GM18873 (cell line): ENCODE results near the gene PPP2R2B.

Source experiments
- ATAC-seq: cut with Tn5 transposase; IDR thresholded peaks from one replicate; pipeline ENCODE4 v1.9.1; 2021; ENCODE audit warnings: mild to moderate bottlenecking, moderate library complexity, moderate number of reproducible peaks; ENCODE audit not compliant: unreplicated experiment, low FRiP score

Gene PPP2R2B

GRCh38 chr5:146878476-146879172, at the start of gene PPP2R2B:
Gene PPP2R2B, minus strand, starts transcription at chr5:146878757.
- no peak for ATAC-seq

DNA sequence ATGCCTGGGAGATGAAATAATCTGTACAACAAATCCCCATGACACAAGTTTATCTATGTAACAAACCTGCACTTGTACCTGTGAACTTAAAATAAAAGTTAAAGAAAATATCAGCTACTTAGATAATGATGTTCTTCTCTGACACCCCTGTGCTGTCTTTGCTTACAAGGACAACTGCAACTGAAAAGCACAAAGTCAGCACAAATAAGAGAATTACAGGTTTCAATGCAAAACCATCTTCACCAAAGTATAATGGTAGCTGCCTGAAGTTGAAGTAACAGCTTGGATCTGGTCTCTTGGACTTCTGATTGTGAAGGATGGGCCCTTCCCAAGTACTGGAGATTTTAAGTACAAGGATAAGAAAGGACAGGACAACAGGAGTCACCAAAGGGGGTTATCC, 45.6 kb upstream of the PPP2R2B start:
- no peak for ATAC-seq

- no peak for ATAC-seq
These were observed 42.7 kb upstream of the PPP2R2B start for GRCh38 chr5:146921225-146921624.

DNA sequence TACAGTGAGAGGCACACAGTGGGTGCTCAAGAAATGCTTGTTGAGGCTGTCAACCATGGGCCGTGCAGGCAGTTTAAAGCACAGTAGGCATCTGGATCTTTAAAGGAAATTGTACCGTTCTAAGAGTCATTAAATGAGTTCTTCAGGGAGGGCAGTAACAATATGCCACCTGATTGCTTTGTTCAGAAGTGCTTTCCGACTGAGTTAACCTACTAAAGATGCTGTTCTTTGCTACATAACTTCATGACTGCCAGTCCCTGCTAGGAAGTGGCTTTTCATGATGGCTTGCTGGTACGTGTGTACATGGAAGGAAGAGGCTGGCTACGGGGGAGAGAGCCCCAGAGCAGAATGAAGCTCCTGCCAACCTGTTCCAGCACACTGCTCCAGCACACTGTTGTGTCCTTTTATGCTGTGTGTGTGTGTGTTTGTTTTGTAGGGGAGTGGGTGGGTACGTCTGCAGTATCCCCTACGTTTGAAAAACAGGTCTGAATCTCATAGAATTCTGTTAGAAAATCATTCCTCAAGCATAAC, 41.9 kb upstream of the PPP2R2B start:
- no peak for ATAC-seq

DNA sequence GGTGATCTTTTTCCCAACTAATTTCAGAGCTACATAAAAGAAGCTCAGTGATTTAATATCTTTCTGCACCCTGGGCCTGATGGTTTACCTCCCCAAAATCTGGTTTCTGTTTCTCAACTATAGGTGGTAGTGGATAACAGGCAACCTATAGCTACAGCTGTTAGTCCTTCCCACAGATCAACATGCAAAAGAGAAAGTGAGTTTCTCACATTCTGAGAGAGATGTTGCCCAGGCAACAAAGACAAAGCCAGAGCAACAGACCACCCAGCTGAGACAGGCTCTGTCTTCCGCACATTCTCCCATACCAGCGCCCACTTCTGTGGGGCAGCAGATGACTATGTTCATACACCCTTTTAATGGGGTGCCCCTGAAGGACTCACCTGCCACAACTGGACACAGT, 40.7 kb upstream of the PPP2R2B start:
- no peak for ATAC-seq

DNA sequence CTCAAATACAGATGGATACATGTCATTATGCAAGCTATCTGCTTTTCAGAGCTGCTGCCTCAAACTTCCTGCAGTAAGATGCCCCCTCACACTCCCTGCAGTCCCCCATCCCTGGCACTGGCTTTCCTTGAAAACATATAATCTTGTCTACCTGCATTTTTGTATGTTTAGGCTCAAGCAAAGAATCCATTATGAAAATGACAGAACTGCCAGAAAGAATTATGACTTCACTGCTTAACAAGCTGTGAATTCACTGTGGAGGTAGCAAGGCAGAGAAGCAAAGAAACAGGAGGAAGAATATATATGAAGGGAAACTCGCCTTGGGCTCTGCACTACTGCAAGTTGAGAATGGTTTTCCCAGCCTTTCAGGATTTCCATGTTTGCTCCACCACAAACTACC, 39.4 kb upstream of the PPP2R2B start:
- ATAC-seq: no peak

DNA sequence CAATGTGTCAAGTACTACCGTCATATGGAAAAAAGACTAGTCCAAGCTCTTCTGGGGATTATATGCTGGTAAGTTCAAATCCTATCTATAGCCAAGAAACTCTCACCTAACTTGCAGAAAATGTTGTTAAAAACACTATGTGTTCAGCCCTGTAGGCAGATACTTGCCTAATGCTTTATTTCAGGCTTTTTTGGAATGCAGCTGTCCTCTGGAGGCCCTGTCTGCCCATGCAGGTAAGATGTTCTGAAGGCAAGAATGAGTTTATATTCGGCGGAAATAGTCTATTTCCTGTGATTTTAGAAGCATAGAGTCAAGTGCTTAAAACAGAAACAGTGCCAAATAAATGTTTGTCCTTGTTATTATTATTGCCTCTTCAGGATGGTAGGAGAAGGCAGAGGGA, 34.3 kb upstream of the PPP2R2B start:
- ATAC-seq: no peak

DNA sequence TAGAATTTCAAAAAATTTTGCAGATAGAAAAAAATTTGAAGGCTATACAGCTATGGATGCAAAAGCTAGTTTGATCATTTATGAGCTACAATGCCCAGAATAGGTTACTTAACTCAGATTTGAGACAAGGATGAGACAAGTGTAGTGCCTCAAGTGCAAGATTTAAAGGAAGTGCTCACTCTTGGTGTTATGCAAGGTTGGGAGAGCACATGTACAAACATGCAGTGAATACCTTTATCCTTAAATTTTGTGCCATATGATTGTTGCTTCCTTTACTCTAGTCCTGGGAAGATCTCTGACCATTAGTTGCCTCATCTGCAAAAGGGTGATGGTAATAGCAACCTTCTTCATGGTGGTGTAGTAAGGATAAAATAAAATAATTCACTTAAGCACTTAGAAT, 31.7 kb upstream of the PPP2R2B start:
- no peak for ATAC-seq

DNA sequence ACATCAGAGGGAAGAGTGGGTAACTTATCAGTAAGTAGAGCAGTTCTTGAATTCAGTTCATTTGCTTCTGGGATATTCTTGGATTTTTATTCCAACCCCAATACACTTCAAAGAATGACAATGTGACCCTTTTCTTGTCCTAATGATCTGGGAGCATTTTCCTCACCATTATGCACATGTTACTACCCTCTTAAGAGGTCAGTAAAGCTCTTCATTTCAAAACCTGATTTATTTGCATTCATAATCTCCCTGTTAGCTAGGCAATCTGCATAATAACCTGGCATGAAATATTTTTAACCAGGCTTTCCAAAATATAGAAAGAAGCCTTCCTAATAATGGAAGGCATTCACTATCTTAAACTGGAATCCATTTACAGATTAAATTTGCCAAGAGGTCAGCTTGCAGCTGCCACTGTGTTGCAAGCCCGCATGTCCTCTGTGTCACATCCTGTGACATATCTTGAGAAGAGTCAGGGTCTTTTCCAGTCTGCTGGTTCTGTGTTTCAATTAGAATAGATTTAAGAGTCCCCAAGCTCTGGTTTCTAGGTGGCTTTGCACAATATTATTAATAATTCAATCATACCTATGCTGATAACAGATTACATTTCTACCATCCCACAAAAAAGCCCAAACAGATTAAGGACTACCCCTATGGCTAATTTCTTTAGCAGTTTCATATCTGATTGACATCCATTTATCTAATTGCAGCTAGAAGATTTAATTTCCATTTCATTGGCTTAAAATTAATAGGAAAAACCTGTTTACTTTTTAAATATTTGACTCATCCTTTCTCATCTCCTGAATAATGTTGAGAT, 30.9 kb upstream of the PPP2R2B start:
- no peak for ATAC-seq

DNA sequence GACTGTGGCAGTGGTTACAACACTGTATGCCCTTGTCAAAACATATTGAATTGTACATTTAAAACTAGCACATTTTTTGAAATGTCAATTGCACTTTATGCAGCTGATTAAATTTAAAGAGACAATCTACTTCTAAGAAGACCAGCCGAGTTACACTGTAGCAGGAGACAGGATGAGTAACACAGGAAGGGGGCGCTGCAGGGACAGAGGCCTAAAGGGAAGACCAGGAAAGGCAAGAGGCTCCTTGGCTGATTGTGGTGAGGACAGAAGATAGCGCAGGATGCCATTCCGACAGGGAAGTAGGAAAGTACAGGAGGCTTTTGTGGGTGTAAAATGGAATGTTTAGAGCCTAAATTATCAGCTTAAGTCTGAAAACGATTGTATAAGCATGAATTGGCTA, 28.2 kb upstream of the PPP2R2B start:
- no peak for ATAC-seq

DNA sequence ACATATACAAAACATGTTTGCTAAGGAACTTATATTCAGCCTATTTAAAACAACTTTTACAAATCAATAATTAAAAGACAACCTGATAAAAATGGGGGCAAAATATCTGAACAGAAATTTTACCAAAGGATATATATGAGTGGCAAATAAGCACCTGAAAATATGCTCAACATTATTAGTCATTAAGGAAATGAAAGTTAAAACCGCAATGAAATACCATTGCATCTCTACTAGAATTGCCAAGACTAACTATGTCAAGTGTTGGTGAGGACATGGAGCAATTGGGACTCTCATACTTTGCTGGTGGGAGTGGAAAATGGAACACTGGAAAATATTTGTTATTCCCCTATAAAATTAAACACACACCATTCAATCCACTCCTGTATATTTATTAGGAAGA, 26.3 kb upstream of the PPP2R2B start:
- no peak for ATAC-seq

DNA sequence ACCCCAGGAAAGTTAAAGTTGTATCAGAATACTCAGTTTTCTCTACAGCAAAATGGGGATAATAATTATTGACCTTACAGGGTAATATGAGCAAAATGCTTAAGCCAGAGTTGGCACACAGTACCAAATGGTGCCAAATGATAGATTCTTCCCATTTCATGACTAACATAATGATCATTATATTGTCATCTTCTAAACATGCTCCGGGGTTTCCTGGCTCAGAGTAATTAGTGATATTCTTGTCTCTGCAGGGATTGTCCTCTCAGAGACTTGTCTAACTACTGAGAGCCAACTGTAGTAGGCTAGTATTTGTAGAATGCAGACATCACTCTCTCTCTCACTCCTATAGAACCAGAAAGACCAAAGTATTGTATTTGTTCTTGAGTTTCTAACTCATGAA, 25.2 kb upstream of the PPP2R2B start:
- no peak for ATAC-seq

GRCh38 chr5:146902471-146902870, 23.9 kb upstream of the PPP2R2B start:
- no peak for ATAC-seq

DNA sequence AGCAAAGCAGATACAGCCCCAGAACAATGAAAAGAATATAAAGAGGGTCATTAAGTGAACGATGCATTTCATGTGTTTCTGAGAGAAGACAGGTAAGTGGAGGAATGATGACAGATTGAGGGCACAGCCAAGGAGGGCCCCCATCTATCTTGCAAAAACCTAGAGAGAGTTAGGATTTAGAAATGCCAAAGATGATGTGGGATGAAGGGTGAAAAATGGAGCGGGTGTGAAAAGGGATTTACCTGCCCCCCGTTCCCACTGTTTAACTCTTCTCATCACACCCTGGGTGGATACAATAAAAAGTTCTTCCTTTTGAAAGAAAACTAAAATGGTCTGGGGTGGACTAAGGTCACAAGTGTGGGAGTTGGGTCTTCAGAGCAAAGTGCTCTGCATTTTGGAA, 18.5 kb upstream of the PPP2R2B start:
- no peak for ATAC-seq

DNA sequence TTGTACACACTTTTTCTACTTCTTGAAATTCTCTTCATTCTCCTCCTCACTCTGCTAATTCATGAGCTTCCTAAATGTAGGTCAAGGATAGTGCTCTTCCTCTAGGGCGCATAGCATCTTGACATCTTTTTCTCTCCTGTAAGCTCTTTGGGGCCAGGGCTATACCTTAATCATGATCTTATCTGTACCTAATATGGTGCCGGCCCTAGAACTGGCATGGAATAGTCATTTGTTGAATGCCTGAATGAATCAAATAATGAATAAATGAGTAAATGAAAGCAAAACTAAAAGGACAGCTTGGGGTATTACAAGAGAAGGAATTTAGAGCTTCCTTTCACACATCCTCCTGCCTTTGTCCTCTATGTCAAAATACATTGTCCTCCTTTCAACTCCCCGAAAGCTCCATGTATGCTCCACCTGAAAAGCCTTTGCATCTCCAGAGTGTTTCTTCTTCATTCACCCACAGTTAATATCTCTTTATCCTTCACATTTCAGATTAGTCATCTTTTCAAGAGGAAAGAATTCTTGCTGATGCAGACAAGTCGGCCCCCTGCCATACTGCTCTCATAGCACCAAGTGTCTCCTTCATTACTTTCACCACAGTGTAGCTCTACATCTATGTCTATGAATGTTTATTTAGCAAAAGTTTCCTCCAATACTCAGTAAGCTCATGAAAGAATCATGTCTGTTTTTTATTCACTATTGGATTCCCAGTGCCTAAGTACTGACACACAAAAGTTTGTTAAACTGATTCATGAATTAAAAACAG, 16.4 kb upstream of the PPP2R2B start:
- no peak for ATAC-seq

DNA sequence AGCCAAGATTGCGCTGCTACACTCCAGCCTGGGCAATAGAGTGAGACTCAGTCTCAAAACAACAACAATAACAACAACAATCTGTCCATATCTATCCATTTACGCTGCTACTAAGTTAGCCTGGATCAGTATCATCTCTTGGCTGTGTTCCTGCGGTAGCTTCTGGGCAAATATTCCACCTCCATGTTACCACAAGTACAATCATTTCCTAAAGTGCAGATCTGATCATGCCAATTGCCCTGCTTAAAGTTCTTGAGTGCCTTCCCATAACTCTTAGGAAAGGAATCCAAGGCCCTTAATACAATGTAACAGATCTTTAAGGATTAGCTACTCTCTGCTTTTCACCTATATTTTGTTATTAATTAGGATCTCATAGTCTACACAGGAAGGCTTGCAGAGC, 15.4 kb upstream of the PPP2R2B start:
- ATAC-seq: no peak

DNA sequence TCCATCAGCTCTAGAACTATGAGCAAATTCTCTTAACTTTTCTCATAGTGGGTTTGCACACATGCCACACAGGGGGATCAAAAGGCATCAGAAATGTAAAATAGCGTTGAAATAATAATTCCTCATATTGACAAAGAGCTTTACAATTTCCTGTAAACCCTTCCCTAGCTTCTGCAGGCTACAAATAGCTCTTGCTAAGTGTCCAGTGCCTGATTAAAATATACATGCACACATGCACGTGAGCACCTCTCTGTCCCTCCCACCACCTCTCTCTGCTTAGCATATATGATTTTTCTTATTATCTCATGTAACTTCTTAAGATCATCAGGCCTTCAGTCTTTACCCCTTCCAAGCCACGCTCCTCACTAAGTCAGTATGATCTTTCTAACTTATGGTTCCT, 13.7 kb upstream of the PPP2R2B start:
- ATAC-seq: no peak

- ATAC-seq: no peak
These were observed 13.0 kb upstream of the PPP2R2B start for GRCh38 chr5:146891511-146891910.

DNA sequence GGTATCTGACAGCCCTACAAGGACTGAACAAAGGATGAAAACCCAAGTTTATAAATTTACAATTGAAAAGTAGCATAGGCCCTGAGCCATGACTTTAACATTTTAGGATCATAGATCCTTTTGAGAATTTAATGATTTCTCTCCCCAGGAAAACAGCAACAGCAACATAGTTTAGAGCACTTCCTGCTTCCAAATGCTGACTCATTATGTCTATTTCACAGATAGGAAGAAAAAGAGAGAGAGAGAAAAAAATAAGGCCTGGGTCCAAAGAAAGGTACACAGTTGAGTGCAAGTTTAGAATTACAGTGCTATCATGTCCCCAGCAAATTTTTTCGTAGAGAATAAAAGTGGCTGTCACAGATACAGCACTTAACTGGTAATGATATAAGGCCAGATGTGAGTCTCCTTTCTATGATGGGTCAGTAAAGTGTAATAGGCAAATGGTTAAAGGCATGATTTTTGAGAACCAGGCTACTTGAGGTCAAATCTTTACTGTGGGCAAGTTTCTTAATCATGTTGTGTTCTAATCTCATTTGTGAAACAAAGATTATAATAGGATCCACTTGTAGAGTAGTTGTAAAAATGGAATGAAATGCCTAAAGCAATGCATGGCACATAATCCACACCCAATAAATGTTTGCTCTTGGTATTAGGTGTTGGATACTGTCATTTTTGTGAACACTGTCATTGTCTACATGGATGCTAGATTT, 12.3 kb upstream of the PPP2R2B start:
- no peak for ATAC-seq

- ATAC-seq: no peak
These were observed 11.5 kb upstream of the PPP2R2B start for GRCh38 chr5:146890066-146890465.
